Naive thymus-derived CD8-positive, alpha-beta T cell (primary cell): ENCODE measurements around the gene INSL3. TPM values are rescaled to one million over a fixed set of nuclear protein-coding genes. Genes with fewer than 3 reads are reported as not detected.

ENCODE experiments used
- ATAC-seq, 2 donors: fragments of 150-1000 bp; cut with Tn5 transposase in 1 of 2; sonication (Bioruptor Pico), chemical (Tn5 transposase) in 1 of 2; 1 replicate in 1 of 2; 2 replicates in 1 of 2; pipeline ENCODE4 v1.10.0; 2021; ENCODE audit warnings: mild to moderate bottlenecking in 2 of 2, moderate library complexity in 2 of 2
- POLR2A ChIA-PET: fragments of 350-600 bp; sonication (Branson Sonifier 250); formaldehyde crosslinking; loops from one replicate; lab custom pipeline; 2021; ENCODE audit warnings: antibody characterized with exemption; lab: Charles Lee
- DNase-seq, 10 donors: peaks; one replicate each; pipeline versions ENCODE4 v3.0.0 to v3.0.0-alpha.2; 2020 to 2022
- H3K27ac Mint-ChIP-seq, 10 donors: one replicate each; pipeline ENCODE4 v1.8.0; 2020 to 2022; ENCODE audit warnings: mild to moderate bottlenecking in 10 of 10, mixed read lengths in 10 of 10, moderate library complexity in 4 of 10, inconsistent platforms in 1 of 10
- H3K27me3 Mint-ChIP-seq, 5 donors: one replicate each; pipeline ENCODE4 v1.8.0; 2021 to 2022; ENCODE audit warnings: mixed read lengths in 5 of 5
- H3K36me3 Mint-ChIP-seq, 3 donors: one replicate each; pipeline ENCODE4 v1.8.0; 2020 to 2022; ENCODE audit warnings: mixed read lengths in 3 of 3, mild to moderate bottlenecking in 2 of 3, inconsistent platforms in 1 of 3
- H3K4me1 Mint-ChIP-seq, 4 donors: one replicate each; pipeline ENCODE4 v1.8.0; 2021 to 2022; ENCODE audit warnings: mixed read lengths in 4 of 4
- H3K4me3 Mint-ChIP-seq, 10 donors: one replicate each; pipeline ENCODE4 v1.8.0; 2020 to 2022; ENCODE audit warnings: mild to moderate bottlenecking in 10 of 10, mixed read lengths in 10 of 10, moderate library complexity in 6 of 10, inconsistent platforms in 1 of 10
- H3K9me3 Mint-ChIP-seq, 9 donors: one replicate each; pipeline ENCODE4 v1.8.0; 2020 to 2022; ENCODE audit warnings: mixed read lengths in 9 of 9, mild to moderate bottlenecking in 3 of 9, inconsistent platforms in 1 of 9, moderate library complexity in 1 of 9
- polyA plus RNA-seq, 3 donors: library from polyadenylated mRNA; unstranded; fragments of 300-500 nt; fragmentation: Illumina TruSeq; gene quantifications; one replicate each; pipeline ENCODE4 v1.2.3, GENCODE V29; 2021
- total RNA-seq, 8 experiments: library from RNA in 2 of 8; stranded (reverse) in 2 of 8; gene quantifications; one replicate each; pipeline ENCODE4 v1.2.3 and lab custom pipeline; 2021 to 2026

Gene INSL3
- total and polyA plus RNA-seq, 5 experiments from 2014 or later = 0.97 to 3.6 (median 2.7) TPM

- H3K9me3 Mint-ChIP-seq = no peaks in the 10 kb centered on the region
- no peak for DNase-seq
- H3K4me1 Mint-ChIP-seq = peaks cover 10 to 62% (median 47%) of the 10 kb centered on the region in 4 donors
- peak overlapping the region in 7 of 10 donors; percentile 27 to 78 (median 56) for H3K4me3 Mint-ChIP-seq
- H3K27ac Mint-ChIP-seq = peak overlapping the region in 8 of 10 donors; percentile 28 to 99 (median 80)
- no peaks in the 10 kb centered on the region for H3K27me3 Mint-ChIP-seq
- ATAC-seq = no peak
- POLR2A ChIA-PET = interaction anchor here (0.6 to 1.2 kb wide), 3 partner anchors 16 to 1571 kb away, joined by 3 to 4 read pairs (median 3); partner anchors contain the start of gene RPL18A
- H3K36me3 Mint-ChIP-seq = peaks cover 0 to 59% (median 11%) of the 10 kb centered on the region in 3 donors
Observed at GRCh38 chr19:17843292-17843827, 22.0 kb upstream of the INSL3 start.

DNA sequence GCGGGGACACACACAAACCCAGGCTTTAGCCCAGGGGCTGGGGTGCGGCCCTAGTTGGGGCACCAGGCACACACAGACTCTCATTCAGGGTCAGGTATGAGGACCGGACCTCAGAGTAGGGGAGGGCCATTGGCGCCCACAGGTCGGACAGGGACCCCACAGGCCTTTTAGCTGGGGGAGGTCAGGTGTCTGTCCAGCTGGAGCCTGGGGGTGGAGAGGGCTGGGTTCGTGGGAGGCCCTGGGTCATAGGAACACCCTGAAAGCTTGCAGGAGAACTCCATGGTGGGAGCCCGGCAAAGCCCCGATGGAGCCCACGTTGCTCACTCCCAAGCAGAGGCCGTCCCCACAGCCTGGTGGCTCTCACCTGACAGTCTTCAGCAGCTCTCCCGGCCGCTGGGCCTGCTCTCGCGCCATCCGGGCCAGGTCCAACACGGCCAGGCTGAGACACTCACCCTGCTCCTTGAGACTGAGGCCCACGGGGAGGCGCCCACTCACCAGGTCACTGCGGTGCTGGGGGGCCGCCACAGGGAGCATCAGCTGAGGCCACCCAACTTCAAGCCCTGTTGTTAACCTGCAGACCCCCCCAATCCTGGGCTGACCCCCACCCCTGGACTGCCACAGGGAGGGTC lies 21.5 kb upstream of the INSL3 start:
- POLR2A ChIA-PET = interaction anchor here (0.6 to 1.2 kb wide), 2 partner anchors 17 to 1571 kb away, joined by 3 to 4 read pairs; partner anchors contain the start of gene RPL18A
- Mint-ChIP-seq H3K4me1 (peaks cover 6 to 61% (median 41%) of the 10 kb centered on the region in 4 donors), H3K36me3 (peaks cover 0 to 65% (median 11%) of the 10 kb centered on the region in 3 donors), H3K9me3 (no peaks in the 10 kb centered on the region), H3K27me3 (no peaks in the 10 kb centered on the region), H3K27ac (peak overlapping the region in 6 of 10 donors; percentile 15 to 97 (median 76)), H3K4me3 (peak overlapping the region in 1 of 10 donors; percentile 78)
- DNase-seq (no peak), ATAC-seq (no peak)

GRCh38 chr19:17841810-17842662 lies 20.7 kb upstream of the INSL3 start:
- Mint-ChIP-seq H3K27me3 (no peaks in the 10 kb centered on the region), H3K9me3 (no peaks in the 10 kb centered on the region), H3K36me3 (peaks cover 0 to 73% (median 11%) of the 10 kb centered on the region in 3 donors), H3K4me3 (peak overlapping the region in 1 of 10 donors; percentile 48), H3K4me1 (peaks cover 6 to 63% (median 40%) of the 10 kb centered on the region in 4 donors), H3K27ac (peak overlapping the region in 6 of 10 donors; percentile 8 to 85 (median 44))
- POLR2A ChIA-PET = no interaction called here
- DNase-seq (peak in 8 of 10 donors; percentile 31 to 71 (median 48)), ATAC-seq (peak; percentile 27 to 61)

GRCh38 chr19:17841371-17841809 lies 20.1 kb upstream of the INSL3 start:
- H3K4me3 Mint-ChIP-seq = no peak overlapping the region
- DNase-seq = no peak
- ATAC-seq = no peak
- no peaks in the 10 kb centered on the region for H3K9me3 Mint-ChIP-seq
- POLR2A ChIA-PET = no interaction called here
- no peaks in the 10 kb centered on the region for H3K27me3 Mint-ChIP-seq
- H3K4me1 Mint-ChIP-seq = peaks cover 11 to 64% (median 43%) of the 10 kb centered on the region in 4 donors
- peaks cover 0 to 79% (median 15%) of the 10 kb centered on the region in 3 donors for H3K36me3 Mint-ChIP-seq
- H3K27ac Mint-ChIP-seq = peak overlapping the region in 6 of 10 donors; percentile 8 to 85 (median 47)

DNA sequence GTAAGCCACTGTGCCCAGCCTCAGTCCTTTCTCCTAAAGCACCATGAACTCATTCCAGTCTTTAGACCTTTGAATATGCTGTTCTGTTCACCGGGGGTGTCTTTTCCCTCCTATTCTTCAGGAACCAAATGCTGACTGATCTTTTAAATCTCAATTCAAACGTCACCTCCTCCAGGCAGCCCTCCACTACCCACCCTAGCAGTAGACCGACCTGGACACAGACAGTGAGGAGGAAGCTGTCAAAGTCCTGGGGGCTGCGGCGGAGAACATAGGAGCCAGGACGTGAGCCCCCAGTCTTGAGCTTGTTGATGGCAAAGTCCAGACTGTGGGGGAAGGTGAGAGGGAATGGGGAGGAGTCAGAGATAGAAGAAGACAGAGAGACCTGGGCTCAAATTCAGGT lies 18.7 kb upstream of the INSL3 start:
- Mint-ChIP-seq H3K27me3 (no peaks in the 10 kb centered on the region), H3K4me1 (peaks cover 15 to 59% (median 39%) of the 10 kb centered on the region in 4 donors), H3K4me3 (no peak overlapping the region), H3K27ac (peak overlapping the region in 7 of 10 donors; percentile 19 to 80 (median 66)), H3K36me3 (peaks cover 6 to 91% (median 27%) of the 10 kb centered on the region in 3 donors), H3K9me3 (no peaks in the 10 kb centered on the region)
- POLR2A ChIA-PET = interaction anchor here (0.9 to 1.1 kb wide), 2 partner anchors 16 to 50 kb away, joined by 3 to 4 read pairs; no protein-coding TSS in a partner anchor
- DNase-seq = no peak
- no peak for ATAC-seq

- POLR2A ChIA-PET = interaction anchor here (0.7 kb wide), 1 partner anchor 416 kb away, joined by 3 read pairs; no protein-coding TSS in a partner anchor
- ATAC-seq = no peak
- peaks cover 6 to 92% (median 31%) of the 10 kb centered on the region in 3 donors for H3K36me3 Mint-ChIP-seq
- H3K9me3 Mint-ChIP-seq = no peaks in the 10 kb centered on the region
- no peak for DNase-seq
- peaks cover 13 to 39% (median 23%) of the 10 kb centered on the region in 4 donors for H3K4me1 Mint-ChIP-seq
- H3K4me3 Mint-ChIP-seq = no peak overlapping the region
- peak overlapping the region in 9 of 10 donors; percentile 27 to 87 (median 74) for H3K27ac Mint-ChIP-seq
- H3K27me3 Mint-ChIP-seq = no peaks in the 10 kb centered on the region
Observed at GRCh38 chr19:17837972-17838371, 16.7 kb upstream of the INSL3 start.

GRCh38 chr19:17836530-17836929 lies 15.2 kb upstream of the INSL3 start:
- Mint-ChIP-seq H3K27me3 (no peaks in the 10 kb centered on the region), H3K4me3 (peak overlapping the region in 1 of 10 donors; percentile 28), H3K27ac (peak overlapping the region in 8 of 10 donors; percentile 29 to 93 (median 68)), H3K4me1 (peaks cover 13 to 35% (median 23%) of the 10 kb centered on the region in 4 donors), H3K36me3 (peaks cover 6 to 97% (median 36%) of the 10 kb centered on the region in 3 donors), H3K9me3 (no peaks in the 10 kb centered on the region)
- ATAC-seq = no peak
- POLR2A ChIA-PET = interaction anchor here (1.8 kb wide), 1 partner anchor 9 kb away, joined by 4 read pairs; no protein-coding TSS in a partner anchor
- DNase-seq = no peak

GRCh38 chr19:17835182-17836006 lies 14.1 kb upstream of the INSL3 start:
- POLR2A ChIA-PET = interaction anchor here (1.8 kb wide), 1 partner anchor 10 kb away, joined by 4 read pairs; no protein-coding TSS in a partner anchor
- H3K27ac Mint-ChIP-seq = peak overlapping the region; percentile 26 to 93 (median 74)
- no peaks in the 10 kb centered on the region for H3K27me3 Mint-ChIP-seq
- ATAC-seq (no peak), DNase-seq (no peak)
- H3K4me3 Mint-ChIP-seq = no peak overlapping the region
- H3K4me1 Mint-ChIP-seq = peaks cover 11 to 32% (median 19%) of the 10 kb centered on the region in 4 donors
- H3K9me3 Mint-ChIP-seq = no peaks in the 10 kb centered on the region
- H3K36me3 Mint-ChIP-seq = peaks cover 6 to 95% (median 36%) of the 10 kb centered on the region in 3 donors

DNA sequence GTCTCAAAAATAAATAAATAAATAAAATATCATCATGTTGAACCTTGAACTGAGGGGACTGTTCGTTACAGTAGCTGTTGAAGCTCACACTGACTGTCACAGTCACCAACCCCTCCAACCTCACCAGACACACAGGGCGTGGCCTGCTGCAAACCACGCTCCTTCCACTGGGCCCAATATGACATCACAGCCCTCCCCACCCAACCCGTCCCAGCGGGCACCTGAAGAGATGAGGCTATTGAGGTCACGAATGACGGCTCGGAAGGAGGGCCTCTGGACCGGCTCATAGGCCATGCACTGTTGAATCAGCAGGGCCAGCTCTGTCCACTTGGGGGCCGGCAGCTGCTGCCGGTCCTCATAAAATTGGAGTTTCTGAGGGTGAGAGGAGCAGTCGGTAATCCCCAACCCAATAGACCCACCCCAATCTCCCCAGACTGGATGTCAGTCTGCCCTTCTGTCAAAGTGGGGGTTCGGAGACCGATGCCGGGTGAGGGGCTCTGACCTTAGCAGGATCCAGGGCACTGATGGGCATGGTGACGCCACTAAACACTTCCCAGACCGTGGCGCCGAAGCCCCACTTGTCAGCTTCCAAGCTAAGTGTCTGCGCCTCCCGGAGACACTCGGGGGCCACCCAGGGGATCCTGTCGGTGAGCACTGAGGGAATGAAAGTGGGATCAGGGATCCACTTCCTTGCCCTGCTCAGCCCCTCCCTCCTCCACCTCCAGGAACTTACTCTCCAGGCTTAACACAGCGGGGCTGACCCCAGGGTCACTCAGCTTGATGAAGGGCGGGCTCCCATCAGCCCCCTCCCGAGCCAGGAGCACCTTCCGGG lies 13.2 kb upstream of the INSL3 start:
- POLR2A ChIA-PET = interaction anchor here (0.5 to 1.9 kb wide), 3 partner anchors 11 to 16 kb away, joined by 3 to 5 read pairs (median 3); partner anchors contain the start of gene JAK3
- peaks cover 13 to 31% (median 21%) of the 10 kb centered on the region in 4 donors for H3K4me1 Mint-ChIP-seq
- no peaks in the 10 kb centered on the region for H3K27me3 Mint-ChIP-seq
- no peak overlapping the region for H3K4me3 Mint-ChIP-seq
- H3K9me3 Mint-ChIP-seq = no peaks in the 10 kb centered on the region
- H3K27ac Mint-ChIP-seq = peak overlapping the region in 7 of 10 donors; percentile 26 to 93 (median 63)
- DNase-seq = no peak
- peak; percentile 31 to 42 for ATAC-seq
- peaks cover 6 to 94% (median 37%) of the 10 kb centered on the region in 3 donors for H3K36me3 Mint-ChIP-seq

GRCh38 chr19:17832443-17833208 lies 11.3 kb upstream of the INSL3 start:
- no peak for ATAC-seq
- no peak for DNase-seq
- POLR2A ChIA-PET = interaction anchor here (1.9 to 2.7 kb wide), 2 partner anchors 9 to 14 kb away, joined by 5 to 10 read pairs; partner anchors contain the start of gene JAK3
- Mint-ChIP-seq H3K4me1 (peaks cover 13 to 27% (median 21%) of the 10 kb centered on the region in 4 donors), H3K9me3 (no peaks in the 10 kb centered on the region), H3K27me3 (no peaks in the 10 kb centered on the region), H3K27ac (peak overlapping the region in 1 of 10 donors; percentile 49), H3K36me3 (peaks cover 6 to 87% (median 33%) of the 10 kb centered on the region in 3 donors), H3K4me3 (no peak overlapping the region)
